K562 (cell line): ENCODE data around the gene MATK. TPM values are rescaled to one million over a fixed set of nuclear protein-coding genes. Genes with fewer than 3 reads are reported as not detected.

ENCODE experiments used
- ATAC-seq: fragments of 200-7000 bp; cut with Tn5 transposase; 3 replicates; pipeline ENCODE4 v1.9.1; 2020; ENCODE audit warnings: moderate library complexity
- BruUV-seq: library from RNA; stranded (reverse); fragments of 400-500 nt; replicated peaks from 2 replicates; lab custom pipeline; 2021; lab: Mats Ljungman, UMichigan
- CTCF ChIA-PET: fragments of 300-600 bp; formaldehyde crosslinking; extraction: SDS; loops from one replicate; lab custom pipeline; 2021; ENCODE audit warnings: low intra/inter-chr PET ratio; lab: Yijun Ruan, JAX
- POLR2A ChIA-PET: fragments of 300-600, 350-650 bp; sonication (Branson Sonifier 250); formaldehyde crosslinking; extraction: SDS; loops from one replicate; lab custom pipeline; 2021; ENCODE audit warnings: antibody characterized with exemption, inconsistent platforms; lab: Yijun Ruan, JAX
- DNase-seq, 4 experiments: peaks; one replicate each; pipeline versions ENCODE4 v3.0.0 to v3.0.0-alpha.2; 2011 to 2018; ENCODE audit warnings: low spot score in 3 of 4, mixed read lengths in 3 of 4; ENCODE audit errors: extremely low read depth in 1 of 4
- FAIRE-seq: peaks from 2 replicates; lab custom pipeline; 2011; peaks lifted over from hg19 to GRCh38; lab: Jason Lieb, UNC
- H2AFZ ChIP-seq: 2 replicates; pipeline ENCODE4 v1.6.0; 2011; ENCODE audit warnings: low read depth, low read length, control low read depth, inconsistent platforms
- H3K27ac ChIP-seq: fragments of 200-600 bp; 3 replicates; pipeline ENCODE4 v1.8.0; 2011; ENCODE audit warnings: low read depth, mild to moderate bottlenecking, control low read depth, inconsistent platforms, low read length, moderate library complexity, mixed read lengths; ENCODE audit errors: extremely low read depth
- H3K27me3 ChIP-seq, 2 experiments: fragments of 300-600 bp in 1 of 2; 2 replicates in 1 of 2; 3 replicates in 1 of 2; pipeline versions ENCODE4 v1.6.0 to v1.8.0; 2011; ENCODE audit warnings: inconsistent platforms in 2 of 2, low read length in 2 of 2, mild to moderate bottlenecking in 1 of 2, mixed read lengths in 1 of 2, moderate library complexity in 1 of 2; ENCODE audit not compliant: control insufficient read depth in 2 of 2, insufficient read depth in 2 of 2
- H3K36me3 ChIP-seq: fragments of 300-600 bp; 3 replicates; pipeline ENCODE4 v1.8.0; 2011; ENCODE audit warnings: mild to moderate bottlenecking, low read length, inconsistent platforms; ENCODE audit not compliant: control insufficient read depth, insufficient read depth
- H3K4me1 ChIP-seq, 2 experiments: fragments of 200-600 bp in 1 of 2; replicated peaks in 1 of 2; 2 replicates in 1 of 2; 3 replicates in 1 of 2; pipeline versions ENCODE4 v1.5.1 to v1.8.0; 2011; ENCODE audit warnings: inconsistent platforms in 2 of 2, low read length in 2 of 2, mild to moderate bottlenecking in 1 of 2, mixed read lengths in 1 of 2, moderate library complexity in 1 of 2; ENCODE audit not compliant: control insufficient read depth in 2 of 2, insufficient read depth in 2 of 2
- H3K4me2 ChIP-seq: 2 replicates; pipeline ENCODE4 v1.6.1; 2011; ENCODE audit warnings: low read length, control low read depth, inconsistent platforms, mixed read lengths; ENCODE audit not compliant: insufficient read depth
- H3K4me3 ChIP-seq: fragments of 200-600 bp; sonication (generic), shearing (Covaris generic); 2 replicates; pipeline ENCODE4 v1.5.1; 2016; ENCODE audit warnings: control low read depth, inconsistent platforms
- H3K79me2 ChIP-seq: fragments of 200-600 bp; 3 replicates; pipeline ENCODE4 v1.8.0; 2011; ENCODE audit warnings: low read length, inconsistent platforms; ENCODE audit not compliant: control insufficient read depth, insufficient read depth
- H3K9ac ChIP-seq, 2 experiments: 2 replicates each; pipeline versions ENCODE4 v1.6.0 to v1.6.1; 2011; ENCODE audit warnings: low read depth in 2 of 2, low read length in 2 of 2, control low read depth in 1 of 2, inconsistent platforms in 1 of 2, mild to moderate bottlenecking in 1 of 2, mixed read lengths in 1 of 2; ENCODE audit not compliant: insufficient read depth in 1 of 2
- H3K9me1 ChIP-seq: one replicate; pipeline ENCODE4 v1.6.0; 2011; ENCODE audit warnings: inconsistent platforms, mild to moderate bottlenecking, low read length, moderate library complexity; ENCODE audit not compliant: control insufficient read depth, insufficient read depth
- H3K9me3 ChIP-seq: replicated peaks from 2 replicates; pipeline ENCODE4 v1.5.1; 2011; ENCODE audit warnings: low read depth, low read length, inconsistent platforms; ENCODE audit not compliant: control insufficient read depth, insufficient read depth
- H4K20me1 ChIP-seq: replicated peaks from 2 replicates; pipeline ENCODE4 v1.6.1; 2011; ENCODE audit warnings: low read length, inconsistent platforms, mixed read lengths; ENCODE audit not compliant: control insufficient read depth, insufficient read depth
- CAMTA2 ChIP-seq: fragments of 250-450 bp; sonication (Bioruptor Pico); conservative IDR thresholded peaks from 2 replicates; pipeline ENCODE4 v1.5.1; 2022
- EGR1 ChIP-seq: fragments of 450-650 bp; conservative IDR thresholded peaks from 2 replicates; pipeline ENCODE4 v1.6.1; 2017; ENCODE audit warnings: mild to moderate bottlenecking
- GABPB1 ChIP-seq: sonication (generic); formaldehyde crosslinking; IDR thresholded peaks from 2 replicates; pipeline ENCODE4 v1.8.0; 2022; ENCODE audit warnings: mild to moderate bottlenecking, missing genetic modification reagents
- HSF4 ChIP-seq: fragments of 250-450 bp; sonication (Bioruptor Pico); IDR thresholded peaks from 2 replicates; pipeline ENCODE4 v2.1.2; 2022; ENCODE audit warnings: mild to moderate bottlenecking, moderate library complexity, borderline replicate concordance
- ILF3 ChIP-seq: fragments of 450-650 bp; IDR thresholded peaks from 2 replicates; pipeline ENCODE4 v1.6.1; 2018; ENCODE audit warnings: antibody characterized with exemption, mild to moderate bottlenecking, moderate library complexity, borderline replicate concordance
- MBD1 ChIP-seq: fragments of 250-450 bp; sonication (Bioruptor Pico); IDR thresholded peaks from 2 replicates; pipeline ENCODE4 v1.8.0; 2022; ENCODE audit warnings: inconsistent platforms
- MEF2A ChIP-seq: IDR thresholded peaks from 2 replicates; pipeline ENCODE4 v1.6.1; 2011; ENCODE audit warnings: low read depth, mild to moderate bottlenecking, low read length, moderate library complexity; ENCODE audit not compliant: control insufficient read depth
- NFATC3 ChIP-seq: fragments of 450-650 bp; IDR thresholded peaks from 2 replicates; pipeline ENCODE4 v1.6.1; 2017; ENCODE audit warnings: mild to moderate bottlenecking
- NR3C1 ChIP-seq: sonication (generic); formaldehyde crosslinking; IDR thresholded peaks from 2 replicates; pipeline ENCODE4 v1.8.1; 2022; ENCODE audit warnings: missing genetic modification reagents
- PRPF4 ChIP-seq: fragments of 200-400 bp; formaldehyde crosslinking; IDR thresholded peaks from one replicate; pipeline ENCODE4 v1.6.1; 2017; ENCODE audit warnings: low read length, low read depth, mild to moderate bottlenecking; ENCODE audit not compliant: insufficient read depth, poor library complexity, severe bottlenecking
- RBM39 ChIP-seq: fragments of 200-400 bp; formaldehyde crosslinking; optimal IDR thresholded peaks from 2 replicates; pipeline ENCODE3; 2018; ENCODE audit warnings: low read depth, low read length
- SIRT6 ChIP-seq: IDR thresholded peaks from one replicate; pipeline ENCODE4 v1.6.1; 2012; ENCODE audit warnings: low read depth, mild to moderate bottlenecking, control low read depth, inconsistent platforms, low read length, moderate library complexity
- STAT6 ChIP-seq: sonication (generic); formaldehyde crosslinking; IDR thresholded peaks from 2 replicates; pipeline ENCODE4 v1.8.1; 2023; ENCODE audit warnings: mild to moderate bottlenecking, missing genetic modification reagents
- TEAD1 ChIP-seq, 2 experiments: fragments of 450-650 bp in 1 of 2; sonication (generic) in 1 of 2; formaldehyde crosslinking; IDR thresholded peaks; 2 replicates each; pipeline versions ENCODE4 v1.4.0 to v1.8.0; 2020 to 2022; ENCODE audit warnings: mild to moderate bottlenecking in 2 of 2, missing genetic modification reagents in 1 of 2
- U2AF1 ChIP-seq: fragments of 200-400 bp; formaldehyde crosslinking; optimal IDR thresholded peaks from 2 replicates; pipeline ENCODE3; 2017; ENCODE audit warnings: mild to moderate bottlenecking, low read depth, low read length, moderate library complexity
- VEZF1 ChIP-seq: fragments of 200-800 bp; sonication (Bioruptor generic); IDR thresholded peaks from 2 replicates; pipeline ENCODE4 v1.6.1; 2017; ENCODE audit warnings: missing genetic modification characterization, missing compliant biosample characterization
- ZNF589 ChIP-seq: fragments of 200-800 bp; sonication (Bioruptor generic); IDR thresholded peaks from 2 replicates; pipeline ENCODE4 v1.6.1; 2016; ENCODE audit warnings: low read depth, missing genetic modification characterization, missing compliant biosample characterization
- WGBS: fragments of 100-300 bp; shearing (Covaris generic); methylation state at CpG from one replicate; pipeline ENCODE4 v1.1.6; 2016; ENCODE audit warnings: low coverage, mixed read lengths; ENCODE audit not compliant: insufficient coverage; ENCODE audit errors: missing lambda C conversion rate; 5-methylcytosine and 5-hydroxymethylcytosine counted together
- in situ Hi-C: fragments of 300-500 bp; cut with MboI; formaldehyde crosslinking; loops from 4 replicates; pipeline ENCODE4 v1.15.0; 2018; ENCODE audit warnings: inconsistent platforms, mixed read lengths
- intact Hi-C: fragments of 100-400 bp; cut with micrococcal nuclease; formaldehyde crosslinking; loops from 2 replicates; pipeline ENCODE4 v1.14.2; 2022
- polyA plus RNA-seq, 8 experiments: library from polyadenylated mRNA; depleted of rRNA in 4 of 8; stranded (reverse) in 5 of 8; unstranded in 3 of 8; fragments of >200 nt; fragmentation: Nextera tagmentation in 2 of 8; fragmentation: Illumina TruSeq in 1 of 8; extraction: Ambion mirVana in 2 of 8; extraction: Trizol in 1 of 8; gene quantifications; 2 replicates each; pipeline versions ENCODE4 v1.2.1 to v1.2.3, GENCODE V29; 2011 to 2014; ENCODE audit warnings: inconsistent platforms in 1 of 8, missing spikeins in 1 of 8
- total RNA-seq, 7 experiments: library from RNA; depleted of rRNA in 6 of 7; stranded (reverse); fragments of >200 nt in 6 of 7; fragmentation: Illumina TruSeq in 2 of 7; extraction: Trizol in 2 of 7; gene quantifications; 2 replicates each; pipeline versions ENCODE4 v1.2.1 to v1.2.3, GENCODE V29; 2011 to 2021; ENCODE audit warnings: low replicate concordance in 1 of 7

MATK gene
- total and polyA plus RNA-seq, 9 of the 15 experiments (the other 6 are each of a cell fraction or from before 2014, with no cell fraction given): 0.08 to 41.5 (median 21.4) TPM

GRCh38 chr19:3801412-3802096, 15.4 kb upstream of the MATK start:
- H3K27me3 ChIP-seq: peaks cover 20 to 33% of the 10 kb centered on the region in 2 experiments; a peak in 4 of 5 replicates
- DNase-seq (peak in 3 of 4 experiments; percentile 38 to 56 (median 53)), ATAC-seq (peak; percentile 63; the same call in 2 of the 3 replicates), FAIRE-seq (no peak)
- ChIA-PET POLR2A (interaction anchor here (0.6 kb wide), 1 partner anchor 104 kb away, joined by 4 read pairs; no protein-coding TSS in a partner anchor), CTCF (no interaction called here)
- in situ Hi-C loops (no loop called here), intact Hi-C loops (no loop called here)
- no peaks in the 10 kb centered on the region for H3K79me2 ChIP-seq
- no peaks in the 10 kb centered on the region for H3K36me3 ChIP-seq
- 11% methylated on average over 42 of the region's 46 CpGs for WGBS
- no peaks in the 10 kb centered on the region for H3K9me3 ChIP-seq
- BruUV-seq: no TSS peak
- H3K9ac ChIP-seq: no peak overlapping the region
- H3K4me3 ChIP-seq: no peak overlapping the region
- peaks cover 0 to 23% of the 10 kb centered on the region in 2 experiments; a peak in 3 of 5 replicates for H3K4me1 ChIP-seq
- H3K9me1 ChIP-seq: no peaks in the 10 kb centered on the region
- H3K27ac ChIP-seq: no peak overlapping the region
- no peak overlapping the region for H3K4me2 ChIP-seq
- no peak overlapping the region for H2AFZ ChIP-seq
- H4K20me1 ChIP-seq: no peaks in the 10 kb centered on the region
- no peak for TF ChIP-seq MBD1 (CRISPR knock-in tag)
- TF ChIP-seq RBM39: no peak
- no peak for TF ChIP-seq ILF3
- TF ChIP-seq NFATC3: no peak
- TF ChIP-seq TEAD1 (CRISPR knock-in tag; IDR thresholded peaks at IDR 0.05): peak in 1 of 2 experiments; percentile 45; a peak in 1 of 4 replicates
- no peak for TF ChIP-seq NR3C1 (CRISPR knock-in tag)
- TF ChIP-seq STAT6 (CRISPR knock-in tag): no peak
- no peak for TF ChIP-seq PRPF4
- no peak for TF ChIP-seq VEZF1 (CRISPR knock-in tag)
- TF ChIP-seq EGR1: peak; percentile 73
- TF ChIP-seq ZNF589 (CRISPR knock-in tag): no peak
- no peak for TF ChIP-seq SIRT6
- TF ChIP-seq U2AF1: no peak
- no peak for TF ChIP-seq GABPB1 (CRISPR knock-in tag)
- TF ChIP-seq MEF2A: no peak
- no peak for TF ChIP-seq CAMTA2 (CRISPR knock-in tag)
- TF ChIP-seq HSF4 (CRISPR knock-in tag): no peak
